Breast epithelium (tissue), 3 donors: ENCODE results near the gene PIH1D1.

Experiments
- POLR2A ChIP-seq: fragments of 450-650 bp; IDR thresholded peaks from one replicate; pipeline ENCODE4 v1.6.1; 2016; ENCODE audit warnings: antibody characterized with exemption, mild to moderate bottlenecking, moderate library complexity
- POLR2AphosphoS5 ChIP-seq, 3 donors: sonication (generic); formaldehyde crosslinking; IDR thresholded peaks; one replicate each; pipeline ENCODE4 v1.6.1; 2017; ENCODE audit warnings: antibody characterized with exemption in 3 of 3
- TF ChIP-seq, protein P1 (sequence below), 3 donors: fragments of 450-650 bp; IDR thresholded peaks; one replicate each; pipeline ENCODE4 v1.5.1; 2016 to 2017; ENCODE audit warnings: antibody characterized with exemption in 3 of 3, mild to moderate bottlenecking in 3 of 3, moderate library complexity in 3 of 3

DNA sequence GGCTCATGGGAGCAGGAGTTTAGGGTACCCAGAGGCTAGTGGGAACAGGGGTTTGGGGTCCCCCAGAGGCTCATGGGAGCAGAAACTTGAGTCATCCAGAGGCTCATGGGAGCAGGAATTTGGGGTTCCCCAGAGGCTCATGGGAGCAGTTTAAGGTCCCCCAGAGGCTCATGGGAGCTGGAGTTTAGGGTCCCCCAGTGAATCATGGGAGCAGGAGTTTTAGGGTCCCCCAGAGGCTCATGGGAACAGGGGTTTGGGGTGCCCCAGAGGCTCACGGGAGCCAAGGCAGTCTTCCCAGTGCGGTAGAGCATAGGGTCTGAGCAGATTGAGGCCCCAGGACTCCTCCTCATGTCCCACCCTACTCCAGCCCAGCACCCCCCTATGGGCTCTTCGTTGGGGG lies 13.8 kb upstream of the PIH1D1 start:
- TF ChIP-seq, protein P1, sequence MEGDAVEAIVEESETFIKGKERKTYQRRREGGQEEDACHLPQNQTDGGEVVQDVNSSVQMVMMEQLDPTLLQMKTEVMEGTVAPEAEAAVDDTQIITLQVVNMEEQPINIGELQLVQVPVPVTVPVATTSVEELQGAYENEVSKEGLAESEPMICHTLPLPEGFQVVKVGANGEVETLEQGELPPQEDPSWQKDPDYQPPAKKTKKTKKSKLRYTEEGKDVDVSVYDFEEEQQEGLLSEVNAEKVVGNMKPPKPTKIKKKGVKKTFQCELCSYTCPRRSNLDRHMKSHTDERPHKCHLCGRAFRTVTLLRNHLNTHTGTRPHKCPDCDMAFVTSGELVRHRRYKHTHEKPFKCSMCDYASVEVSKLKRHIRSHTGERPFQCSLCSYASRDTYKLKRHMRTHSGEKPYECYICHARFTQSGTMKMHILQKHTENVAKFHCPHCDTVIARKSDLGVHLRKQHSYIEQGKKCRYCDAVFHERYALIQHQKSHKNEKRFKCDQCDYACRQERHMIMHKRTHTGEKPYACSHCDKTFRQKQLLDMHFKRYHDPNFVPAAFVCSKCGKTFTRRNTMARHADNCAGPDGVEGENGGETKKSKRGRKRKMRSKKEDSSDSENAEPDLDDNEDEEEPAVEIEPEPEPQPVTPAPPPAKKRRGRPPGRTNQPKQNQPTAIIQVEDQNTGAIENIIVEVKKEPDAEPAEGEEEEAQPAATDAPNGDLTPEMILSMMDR (IDR thresholded peaks at IDR 0.05) = no peak
- TF ChIP-seq POLR2AphosphoS5 (IDR thresholded peaks at IDR 0.05) (no peak), POLR2A (no peak)
